ENCODE measurements around the gene ARL5B.
"Not testable (repeated sequence)": the region's sequence is repeated elsewhere in the genome, so short reads cannot be mapped to it uniquely, and the experiment has no call there.

Gene ARL5B

GRCh38 chr10:18659125-18659818 is at the start of gene ARL5B:
Gene ARL5B, plus strand, starts transcription at chr10:18659431. Its CDS starts 207 bp downstream, at chr10:18659638.
- DNase-seq, result peak; percentile 96

DNA sequence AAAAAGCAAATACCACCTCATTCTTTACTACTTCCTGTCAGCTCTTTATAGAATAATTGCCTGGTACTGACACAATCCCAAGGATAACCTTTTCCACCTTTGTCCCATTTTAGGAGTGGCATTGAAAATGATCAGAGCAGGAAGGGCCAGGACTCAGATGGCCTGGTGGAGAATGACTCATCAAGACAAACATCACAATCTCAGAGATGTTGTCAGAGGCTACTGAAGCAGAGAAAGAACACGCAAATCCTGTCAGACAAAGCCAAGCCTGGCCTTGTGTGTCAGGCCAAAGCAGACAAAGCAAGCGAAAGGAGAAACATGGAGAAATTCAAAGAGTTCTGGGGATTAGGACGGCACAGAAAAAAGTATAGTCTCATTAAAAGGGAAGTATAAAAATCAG is 48.7 kb upstream of the ARL5B start:
- no peak for DNase-seq

DNA sequence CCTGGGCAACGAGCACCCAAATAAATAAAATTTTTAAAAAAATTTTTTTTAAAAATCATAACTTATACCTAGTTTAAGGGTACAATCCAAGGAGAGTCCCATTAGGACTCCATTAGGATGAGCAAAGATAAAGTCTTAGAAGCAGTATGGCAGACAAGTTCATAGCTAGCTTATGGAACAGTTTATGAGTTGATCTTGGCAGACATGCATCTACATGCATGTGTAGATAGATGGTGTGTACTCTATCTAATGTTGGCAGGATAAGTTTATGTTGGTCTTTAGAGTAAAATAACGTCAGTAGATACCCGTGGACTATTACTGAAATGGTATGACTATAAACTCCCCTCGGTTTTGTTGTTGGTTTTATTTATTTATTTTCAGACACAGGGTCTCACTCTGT is 48.1 kb upstream of the ARL5B start:
- no peak for DNase-seq

DNA sequence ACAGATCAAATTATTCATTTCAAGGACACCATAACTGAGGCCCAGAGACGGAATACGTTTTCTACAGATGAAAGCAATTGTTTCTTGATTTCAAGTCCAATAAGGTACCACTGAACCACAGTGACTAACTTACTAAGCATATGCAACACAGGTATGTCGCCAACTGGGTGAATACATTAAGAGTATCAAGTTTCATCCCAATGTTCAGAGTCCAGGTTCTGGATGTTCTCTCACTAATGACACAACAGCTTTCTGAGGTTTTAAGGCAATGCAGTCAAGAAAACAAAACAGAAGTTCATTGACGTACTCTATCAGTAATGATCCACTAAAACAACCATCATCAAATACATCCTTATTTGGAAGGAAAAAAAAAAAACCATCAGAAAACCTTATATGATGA is 43.6 kb upstream of the ARL5B start:
- no peak for DNase-seq

GRCh38 chr10:18616337-18616736 is 42.9 kb upstream of the ARL5B start:
- DNase-seq, result no peak

- DNase-seq, result no peak
Observed at GRCh38 chr10:18619016-18619415, 40.2 kb upstream of the ARL5B start.

DNA sequence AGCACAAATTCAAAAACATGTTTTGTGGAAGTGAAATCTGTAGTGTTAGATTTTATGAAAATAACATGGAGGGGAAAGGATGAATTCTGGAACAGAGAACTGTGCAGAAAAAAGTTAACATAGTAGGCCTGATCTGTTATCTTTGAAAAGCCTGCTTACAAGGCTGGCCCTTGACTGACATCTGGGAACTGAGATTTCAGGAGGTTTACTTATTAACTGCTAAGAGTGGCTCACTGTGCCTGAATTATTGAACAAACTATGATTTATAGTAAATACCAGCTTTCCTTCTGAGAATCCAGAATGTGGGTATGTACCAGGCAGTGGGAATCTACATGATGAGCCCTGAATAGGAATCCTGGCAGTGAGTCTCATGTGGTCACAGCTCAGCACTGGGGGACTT is 38.4 kb upstream of the ARL5B start:
- no peak for DNase-seq

DNA sequence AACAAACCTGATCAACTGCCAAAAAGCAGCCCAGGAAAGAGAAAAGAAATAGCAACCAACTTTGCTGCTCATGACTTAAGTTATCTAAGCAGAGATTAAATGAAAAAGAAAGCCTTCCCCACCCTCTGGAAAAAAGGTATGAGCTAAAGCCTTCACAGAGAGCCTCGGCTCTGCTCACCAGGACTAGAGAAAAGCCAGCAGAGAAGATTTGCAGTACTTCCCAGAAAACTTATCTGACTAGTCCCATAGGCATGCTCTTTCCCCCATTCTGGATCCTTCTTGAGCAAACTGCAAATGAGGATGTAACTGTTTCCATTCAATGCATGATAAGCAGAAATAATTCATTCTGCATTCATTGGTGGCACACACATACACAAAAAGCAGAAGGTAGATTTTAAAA is 35.6 kb upstream of the ARL5B start:
- not testable (repeated sequence) for DNase-seq

DNA sequence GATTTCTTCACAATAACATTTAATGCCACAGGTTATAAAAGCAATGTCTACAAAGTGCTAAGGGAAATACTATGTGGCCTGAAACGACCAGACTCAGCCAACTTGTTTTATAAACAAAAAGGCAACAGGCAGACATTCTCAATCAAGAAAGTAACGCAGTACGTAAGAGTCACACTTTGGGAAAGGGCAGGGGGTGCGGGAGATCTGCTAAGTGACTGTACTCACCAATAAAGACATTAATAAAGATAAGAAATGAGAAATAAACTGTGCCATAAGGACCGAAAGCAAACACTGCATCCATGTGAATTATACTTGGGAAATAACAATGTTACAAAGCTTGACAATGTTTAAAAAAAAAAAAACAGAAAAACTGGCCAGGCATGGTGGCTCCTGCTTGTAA is 33.3 kb upstream of the ARL5B start:
- DNase-seq, result no peak

DNA sequence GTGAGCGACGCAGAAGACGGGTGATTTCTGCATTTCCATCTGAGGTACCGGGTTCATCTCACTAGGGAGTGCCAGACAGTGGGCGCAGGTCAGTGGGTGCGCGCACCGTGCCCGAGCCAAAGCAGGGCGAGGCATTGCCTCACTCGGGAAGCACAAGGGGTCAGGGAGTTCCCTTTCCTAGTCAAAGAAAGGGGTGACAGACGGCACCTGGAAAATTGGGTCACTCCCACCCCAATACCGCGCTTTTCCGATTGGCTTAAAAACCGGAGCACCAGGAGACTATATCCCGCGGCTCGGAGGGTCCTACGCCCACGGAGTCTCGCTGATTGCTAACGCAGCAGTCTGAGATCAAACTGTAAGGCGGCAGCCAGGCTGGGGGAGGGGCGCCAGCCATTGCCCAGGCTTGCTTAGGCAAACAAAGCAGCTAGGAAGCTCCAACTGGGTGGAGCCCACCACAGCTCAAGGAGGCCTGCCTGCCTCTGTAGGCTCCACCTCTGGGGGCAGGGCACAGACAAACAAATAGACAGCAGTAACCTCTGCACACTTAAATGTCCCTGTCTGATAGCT is 31.7 kb upstream of the ARL5B start:
- DNase-seq, result peak; percentile 83

DNA sequence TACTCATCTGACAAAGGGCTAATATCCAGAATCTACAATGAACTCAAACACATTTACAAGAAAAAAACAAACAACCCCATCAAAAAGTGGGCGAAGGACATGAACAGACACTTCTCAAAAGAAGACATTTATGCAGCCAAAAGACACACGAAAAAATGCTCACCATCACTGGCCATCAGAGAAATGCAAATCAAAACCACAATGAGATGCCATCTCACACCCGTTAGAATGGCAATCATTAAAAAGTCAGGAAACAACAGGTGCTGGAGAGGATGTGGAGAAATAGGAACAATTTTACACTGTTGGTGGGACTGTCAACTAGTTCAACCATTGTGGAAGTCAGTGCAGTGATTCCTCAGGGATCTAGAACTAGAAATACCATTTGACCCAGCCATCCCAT is 26.7 kb upstream of the ARL5B start:
- DNase-seq, result not testable (repeated sequence)

DNA sequence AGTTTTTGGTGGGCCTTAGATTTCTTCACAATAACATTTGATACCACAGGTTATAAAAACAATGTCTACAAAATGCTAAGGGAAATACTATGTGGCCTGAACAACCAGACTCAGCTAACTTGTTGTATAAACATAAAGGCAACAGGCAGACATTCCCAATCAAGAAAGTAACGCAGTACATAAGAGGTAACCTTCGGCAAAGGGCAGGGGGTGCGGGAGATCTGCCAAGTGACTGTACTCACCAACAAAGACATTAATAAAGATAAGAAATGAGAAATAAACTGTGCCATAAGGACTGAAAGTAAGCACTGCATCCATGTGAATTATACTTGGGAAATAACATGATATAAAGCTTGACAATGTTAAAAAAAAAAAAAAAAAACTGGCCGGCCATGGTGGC is 23.2 kb upstream of the ARL5B start:
- no peak for DNase-seq

- DNase-seq, result not testable (repeated sequence)
Observed at GRCh38 chr10:18637400-18637799, 21.8 kb upstream of the ARL5B start.

DNA sequence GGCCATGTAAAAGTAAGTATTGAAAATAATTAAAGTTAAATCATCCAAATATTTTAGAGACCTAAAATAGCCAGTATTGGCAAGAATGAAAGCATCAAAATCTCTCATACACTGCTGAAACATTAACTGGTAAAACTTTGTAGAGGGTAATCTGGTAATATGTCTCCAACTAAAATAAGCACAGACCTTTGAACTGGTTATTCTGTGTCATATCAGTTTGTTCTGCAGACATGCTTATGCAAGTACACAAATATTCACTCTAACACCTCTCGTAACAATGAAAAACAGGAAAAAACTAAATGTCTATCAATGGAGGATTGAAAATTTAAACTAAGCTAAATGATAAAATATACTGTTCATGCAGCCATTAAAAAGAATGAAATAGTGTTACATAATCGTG is 19.5 kb upstream of the ARL5B start:
- DNase-seq, result not testable (repeated sequence)

DNA sequence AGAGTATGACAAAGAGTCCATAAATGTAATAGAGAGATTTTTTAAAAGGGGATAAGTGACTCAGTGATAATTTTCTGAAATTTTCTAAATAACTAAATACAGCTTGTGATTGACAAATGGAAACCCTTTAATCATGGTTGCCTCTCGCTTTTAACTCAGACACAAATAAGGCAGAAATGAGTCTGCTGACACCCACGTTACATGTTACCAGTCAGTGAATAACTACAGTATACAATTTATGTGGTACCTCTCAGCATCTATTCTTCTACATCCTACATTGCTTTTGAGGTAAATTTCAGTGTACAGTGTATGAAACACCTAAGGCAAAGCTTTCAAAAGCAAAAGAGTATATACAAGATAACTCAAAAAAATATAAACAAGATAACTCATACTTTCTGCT is 12.1 kb upstream of the ARL5B start:
- no peak for DNase-seq

DNA sequence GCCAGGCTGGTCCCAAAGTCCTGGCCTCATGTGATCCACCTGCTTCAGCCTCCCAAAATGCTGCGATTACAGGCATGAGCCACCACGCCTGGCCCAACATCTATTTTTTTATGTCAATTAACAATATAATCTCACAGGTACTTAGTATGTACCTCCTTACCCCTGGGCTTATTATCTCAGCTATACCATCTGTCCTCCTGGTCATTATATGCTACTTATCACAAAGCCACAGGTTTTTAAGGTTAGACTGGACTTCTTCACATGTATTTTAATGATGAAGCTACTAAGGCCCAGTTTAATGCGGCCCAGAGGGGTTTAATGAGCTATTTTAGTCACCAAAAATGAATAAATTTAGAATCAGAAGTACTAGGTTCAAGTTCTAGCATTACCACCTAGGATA is 11.3 kb upstream of the ARL5B start:
- no peak for DNase-seq

- no peak for DNase-seq
Observed at GRCh38 chr10:18649364-18649959, 9.8 kb upstream of the ARL5B start.

GRCh38 chr10:18650404-18650997 is 8.7 kb upstream of the ARL5B start:
- no peak for DNase-seq

GRCh38 chr10:18651324-18652007 is 7.8 kb upstream of the ARL5B start, which contains the start of gene NSUN6:
Gene NSUN6, minus strand, starts transcription at chr10:18651587. Its CDS starts 384 bp downstream, at chr10:18651203.
- peak; percentile 96 for DNase-seq

- no peak for DNase-seq
Observed at GRCh38 chr10:18653112-18653511, 6.1 kb upstream of the ARL5B start.

DNA sequence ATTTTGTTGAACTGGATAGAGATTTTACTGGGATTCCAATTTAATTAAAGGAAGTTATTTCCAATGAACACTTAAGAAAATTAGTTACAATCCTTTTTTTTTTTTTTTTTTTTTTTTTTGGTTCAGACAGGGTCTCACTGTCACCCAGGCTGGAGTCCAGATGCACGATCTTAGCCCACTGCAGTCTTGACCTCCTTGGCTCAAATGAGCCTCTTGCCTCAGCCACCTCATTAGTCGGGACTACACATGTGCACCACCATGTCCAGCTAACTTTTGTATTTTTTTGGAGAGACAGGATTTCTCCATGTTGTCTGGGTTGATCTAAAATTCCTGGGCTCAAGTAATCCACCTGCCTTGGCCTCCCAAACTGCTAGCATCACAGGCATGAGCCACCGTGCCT is 2.5 kb upstream of the ARL5B start:
- DNase-seq, result no peak

DNA sequence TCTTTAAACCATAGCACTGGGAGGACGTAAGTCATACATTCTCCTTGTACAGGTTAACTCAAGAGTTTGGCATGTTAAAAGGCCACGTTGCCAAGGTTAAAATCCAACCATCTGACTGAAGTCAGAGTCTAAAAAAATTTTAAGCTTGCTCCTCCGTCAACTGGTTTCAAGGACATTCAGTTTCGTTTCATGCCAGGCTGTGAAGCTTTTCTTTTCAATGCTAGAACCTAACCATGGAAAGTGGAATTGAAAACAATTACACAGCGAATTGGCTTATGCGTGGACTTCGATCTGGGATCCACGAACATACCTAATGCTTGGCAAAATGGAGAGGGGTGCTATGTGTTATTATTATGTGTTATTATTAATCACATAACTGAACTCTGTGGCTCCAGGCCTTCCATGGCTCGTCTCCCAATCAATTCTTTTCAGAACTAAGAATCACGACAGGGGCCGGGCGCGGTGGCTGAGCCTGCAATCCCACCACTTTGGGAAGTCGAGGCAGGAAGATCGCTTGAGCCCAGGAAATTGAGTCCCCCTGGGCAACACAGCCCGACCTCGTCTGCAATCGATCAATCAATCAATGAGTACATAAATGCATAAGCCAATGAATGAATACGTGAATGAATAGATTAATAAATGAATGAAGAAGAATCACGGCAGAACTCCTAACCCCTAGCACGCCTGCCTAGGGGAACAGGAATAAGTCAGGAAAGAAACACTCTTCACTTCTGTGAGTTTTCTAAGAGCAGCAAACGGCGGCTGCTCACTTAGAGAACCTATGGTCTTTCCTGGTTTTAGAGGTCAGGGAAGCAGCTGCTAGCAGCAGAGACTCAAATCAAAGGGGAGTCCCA is 733 bp upstream of the ARL5B start:
- DNase-seq, result no peak
